ENCODE measurements around the gene CP.

GRCh38 chr3:149221783-149222517 lies at the start of gene CP:
- TF ChIP-seq, protein P1, sequence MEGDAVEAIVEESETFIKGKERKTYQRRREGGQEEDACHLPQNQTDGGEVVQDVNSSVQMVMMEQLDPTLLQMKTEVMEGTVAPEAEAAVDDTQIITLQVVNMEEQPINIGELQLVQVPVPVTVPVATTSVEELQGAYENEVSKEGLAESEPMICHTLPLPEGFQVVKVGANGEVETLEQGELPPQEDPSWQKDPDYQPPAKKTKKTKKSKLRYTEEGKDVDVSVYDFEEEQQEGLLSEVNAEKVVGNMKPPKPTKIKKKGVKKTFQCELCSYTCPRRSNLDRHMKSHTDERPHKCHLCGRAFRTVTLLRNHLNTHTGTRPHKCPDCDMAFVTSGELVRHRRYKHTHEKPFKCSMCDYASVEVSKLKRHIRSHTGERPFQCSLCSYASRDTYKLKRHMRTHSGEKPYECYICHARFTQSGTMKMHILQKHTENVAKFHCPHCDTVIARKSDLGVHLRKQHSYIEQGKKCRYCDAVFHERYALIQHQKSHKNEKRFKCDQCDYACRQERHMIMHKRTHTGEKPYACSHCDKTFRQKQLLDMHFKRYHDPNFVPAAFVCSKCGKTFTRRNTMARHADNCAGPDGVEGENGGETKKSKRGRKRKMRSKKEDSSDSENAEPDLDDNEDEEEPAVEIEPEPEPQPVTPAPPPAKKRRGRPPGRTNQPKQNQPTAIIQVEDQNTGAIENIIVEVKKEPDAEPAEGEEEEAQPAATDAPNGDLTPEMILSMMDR (conservative IDR thresholded peaks at IDR 0.05; ENCODE audit: low read depth in 2 of 2), result no peak
- TF ChIP-seq POLR2AphosphoS5 (IDR thresholded peaks at IDR 0.05; ENCODE audit: low read depth) (no peak), EZH2phosphoT487 (IDR thresholded peaks at IDR 0.05; ENCODE audit: unreplicated experiment) (no peak), EZH2 (IDR thresholded peaks at IDR 0.05; ENCODE audit: low read depth, unreplicated experiment) (no peak)
- TF ChIP-seq, protein P2, sequence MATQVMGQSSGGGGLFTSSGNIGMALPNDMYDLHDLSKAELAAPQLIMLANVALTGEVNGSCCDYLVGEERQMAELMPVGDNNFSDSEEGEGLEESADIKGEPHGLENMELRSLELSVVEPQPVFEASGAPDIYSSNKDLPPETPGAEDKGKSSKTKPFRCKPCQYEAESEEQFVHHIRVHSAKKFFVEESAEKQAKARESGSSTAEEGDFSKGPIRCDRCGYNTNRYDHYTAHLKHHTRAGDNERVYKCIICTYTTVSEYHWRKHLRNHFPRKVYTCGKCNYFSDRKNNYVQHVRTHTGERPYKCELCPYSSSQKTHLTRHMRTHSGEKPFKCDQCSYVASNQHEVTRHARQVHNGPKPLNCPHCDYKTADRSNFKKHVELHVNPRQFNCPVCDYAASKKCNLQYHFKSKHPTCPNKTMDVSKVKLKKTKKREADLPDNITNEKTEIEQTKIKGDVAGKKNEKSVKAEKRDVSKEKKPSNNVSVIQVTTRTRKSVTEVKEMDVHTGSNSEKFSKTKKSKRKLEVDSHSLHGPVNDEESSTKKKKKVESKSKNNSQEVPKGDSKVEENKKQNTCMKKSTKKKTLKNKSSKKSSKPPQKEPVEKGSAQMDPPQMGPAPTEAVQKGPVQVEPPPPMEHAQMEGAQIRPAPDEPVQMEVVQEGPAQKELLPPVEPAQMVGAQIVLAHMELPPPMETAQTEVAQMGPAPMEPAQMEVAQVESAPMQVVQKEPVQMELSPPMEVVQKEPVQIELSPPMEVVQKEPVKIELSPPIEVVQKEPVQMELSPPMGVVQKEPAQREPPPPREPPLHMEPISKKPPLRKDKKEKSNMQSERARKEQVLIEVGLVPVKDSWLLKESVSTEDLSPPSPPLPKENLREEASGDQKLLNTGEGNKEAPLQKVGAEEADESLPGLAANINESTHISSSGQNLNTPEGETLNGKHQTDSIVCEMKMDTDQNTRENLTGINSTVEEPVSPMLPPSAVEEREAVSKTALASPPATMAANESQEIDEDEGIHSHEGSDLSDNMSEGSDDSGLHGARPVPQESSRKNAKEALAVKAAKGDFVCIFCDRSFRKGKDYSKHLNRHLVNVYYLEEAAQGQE (IDR thresholded peaks at IDR 0.05; ENCODE audit: unreplicated experiment), result no peak
